Fibroblast of skin of back (primary cell): Measurements from ENCODE around the gene TBX15.

ENCODE experiments used
- DNase-seq: peaks from one replicate; pipeline ENCODE4 v3.0.0-alpha.2; 2013

The TBX15 gene

DNA sequence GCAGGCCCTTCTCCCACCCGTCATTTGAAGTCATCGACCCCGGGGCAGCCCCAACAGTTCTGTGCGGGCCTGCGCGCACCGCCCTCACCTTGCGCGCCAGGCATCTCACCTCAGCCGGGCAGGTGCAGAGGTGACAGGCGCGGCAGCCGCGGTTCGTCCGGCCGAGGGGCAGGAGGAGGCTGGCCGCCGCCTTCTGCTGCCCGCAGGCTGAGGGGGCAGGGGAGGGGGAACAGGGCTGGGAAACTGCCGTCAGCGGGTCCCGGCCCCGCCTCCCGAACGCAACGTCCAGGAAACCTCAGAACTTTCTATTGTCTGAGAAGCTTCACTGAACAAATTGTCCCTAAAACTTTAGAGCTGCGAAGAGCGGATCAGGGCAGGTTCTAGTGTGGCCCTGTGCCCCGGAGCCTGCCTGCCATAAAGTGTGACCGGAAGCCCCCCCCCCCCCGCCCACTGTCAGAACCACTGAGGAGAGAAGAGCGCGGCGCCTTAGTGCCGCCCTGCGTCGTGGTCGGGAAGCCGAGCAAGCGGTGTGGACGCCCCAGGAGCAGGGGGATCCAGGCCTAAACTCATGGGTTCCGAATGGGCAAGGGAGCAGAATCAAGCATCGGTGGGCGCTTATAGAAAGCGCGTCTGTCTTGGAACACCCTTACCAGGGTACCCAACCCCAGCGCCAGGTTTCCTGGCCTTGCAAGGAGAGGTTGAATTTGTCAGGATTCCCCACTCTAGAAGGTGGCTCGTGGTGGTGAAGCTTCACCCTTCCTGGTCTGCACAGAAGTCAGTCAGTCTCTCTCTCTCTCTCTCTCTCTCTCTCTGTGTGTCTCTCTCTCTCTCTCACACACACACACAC lies 13.3 kb upstream of the TBX15 start:
- no peak for DNase-seq

DNA sequence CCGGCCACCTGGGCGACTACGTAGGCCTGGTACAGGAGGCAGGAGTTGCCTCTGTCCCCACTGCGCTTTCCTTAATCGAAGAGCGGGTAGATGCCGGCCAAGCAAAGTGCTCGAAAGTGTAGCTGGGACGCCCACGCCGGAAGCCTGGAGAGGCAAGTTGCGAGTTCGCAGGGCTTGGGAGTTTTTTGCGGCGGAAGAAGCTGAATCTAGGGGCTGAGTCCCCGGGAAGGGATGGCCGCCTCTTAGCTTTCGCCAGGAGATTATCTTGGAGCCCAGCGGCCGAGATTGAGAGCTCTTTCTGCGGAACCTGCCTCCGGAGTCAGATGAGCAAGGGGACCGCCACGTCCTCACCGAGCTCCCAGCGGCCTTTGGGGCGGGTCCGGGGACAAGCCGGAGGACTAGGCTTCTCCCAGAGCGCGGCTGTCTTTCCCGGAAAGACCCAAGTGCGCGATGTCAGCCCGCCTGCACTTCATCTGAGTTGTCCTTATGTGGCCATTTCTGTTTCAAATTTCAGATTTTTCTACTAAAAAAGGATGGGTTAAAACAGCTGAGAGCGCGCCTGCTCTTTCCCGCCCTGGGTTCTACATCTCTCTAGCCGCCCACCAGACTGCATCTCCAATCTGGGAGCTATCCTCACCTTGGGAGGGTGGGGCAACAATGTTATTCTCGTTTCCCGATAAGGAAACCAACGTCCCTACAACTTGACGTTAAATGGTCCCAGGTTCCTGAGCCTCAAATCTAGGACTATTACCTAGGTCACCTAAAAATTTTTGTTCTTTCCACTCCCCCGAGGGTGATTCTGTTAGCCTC lies 12.4 kb upstream of the TBX15 start:
- DNase-seq = peak; percentile 43

DNA sequence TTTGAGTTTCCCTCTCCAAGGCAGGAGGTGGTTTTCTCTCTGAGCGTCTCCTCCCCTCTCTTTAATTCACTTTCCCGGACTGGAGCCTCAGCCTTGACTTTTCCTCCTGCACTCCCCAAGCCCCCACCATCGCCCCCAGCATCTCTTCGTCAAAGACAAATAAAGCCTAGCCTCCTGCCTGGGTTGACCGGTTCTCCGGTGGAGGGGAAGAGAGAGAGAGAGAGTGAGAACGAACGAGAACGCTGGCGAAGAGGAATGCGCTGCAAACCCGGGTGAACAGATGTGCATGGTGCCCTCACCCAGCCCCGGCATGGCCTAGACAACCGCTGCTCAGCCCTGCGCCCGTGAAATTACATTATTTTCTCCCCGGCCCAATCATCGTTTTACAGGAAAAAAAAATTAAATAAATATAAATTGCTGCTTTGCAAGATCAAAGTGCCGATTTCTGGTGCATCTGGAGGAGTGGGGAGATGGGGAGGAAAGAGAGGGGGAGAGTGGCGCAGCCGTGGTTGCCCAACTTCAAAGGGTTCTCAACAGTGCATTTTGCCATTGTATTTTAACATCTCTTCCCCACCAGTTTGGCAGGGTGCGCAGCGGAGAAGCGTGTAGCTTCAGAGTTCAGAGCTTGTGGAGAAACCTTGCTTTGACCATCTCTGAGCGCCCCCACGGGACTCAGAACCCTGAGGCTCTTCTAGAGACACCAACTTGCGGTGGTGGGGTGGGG lies 11.4 kb upstream of the TBX15 start:
- DNase-seq = no peak

DNA sequence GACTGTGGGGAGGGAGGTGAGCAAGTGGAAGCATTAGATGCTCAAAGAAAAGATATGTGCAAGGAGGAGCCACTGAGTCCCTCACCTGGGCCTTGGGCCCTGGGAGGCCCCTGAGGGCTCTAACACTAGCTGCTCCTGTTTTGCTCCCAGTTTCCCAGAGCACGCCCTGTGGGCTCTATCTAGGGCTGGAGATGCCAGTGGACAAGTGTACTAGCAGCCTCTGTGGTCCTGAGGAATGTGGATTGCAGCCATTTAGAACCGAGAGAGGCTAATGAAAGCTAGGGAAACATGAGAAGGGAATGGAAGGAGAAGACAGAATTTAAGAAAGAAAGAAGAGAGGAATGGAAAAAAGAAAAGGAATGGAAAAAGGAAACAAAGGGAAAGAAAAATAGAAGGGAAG lies 10.0 kb upstream of the TBX15 start:
- no peak for DNase-seq

DNA sequence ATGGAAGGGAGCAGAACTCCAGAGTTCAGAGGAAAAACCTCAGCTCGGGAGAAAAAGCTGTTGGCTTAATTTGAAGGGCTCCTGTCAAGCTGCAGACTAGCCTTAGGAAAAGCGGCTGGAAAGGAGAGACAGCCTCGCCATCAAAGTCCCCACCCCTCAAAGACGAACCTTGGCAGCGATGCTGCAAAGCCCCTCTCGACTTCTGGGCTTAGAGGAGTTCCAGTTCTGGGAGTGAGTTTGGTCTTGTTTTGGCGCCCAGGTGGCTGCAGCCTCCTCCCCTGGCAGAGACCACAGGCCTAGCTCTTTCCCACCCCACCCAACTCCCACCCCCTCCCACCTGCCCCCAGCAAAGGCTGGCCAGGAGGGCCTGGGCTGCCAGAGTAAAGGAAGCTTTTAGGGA lies 9.1 kb upstream of the TBX15 start:
- no peak for DNase-seq

DNA sequence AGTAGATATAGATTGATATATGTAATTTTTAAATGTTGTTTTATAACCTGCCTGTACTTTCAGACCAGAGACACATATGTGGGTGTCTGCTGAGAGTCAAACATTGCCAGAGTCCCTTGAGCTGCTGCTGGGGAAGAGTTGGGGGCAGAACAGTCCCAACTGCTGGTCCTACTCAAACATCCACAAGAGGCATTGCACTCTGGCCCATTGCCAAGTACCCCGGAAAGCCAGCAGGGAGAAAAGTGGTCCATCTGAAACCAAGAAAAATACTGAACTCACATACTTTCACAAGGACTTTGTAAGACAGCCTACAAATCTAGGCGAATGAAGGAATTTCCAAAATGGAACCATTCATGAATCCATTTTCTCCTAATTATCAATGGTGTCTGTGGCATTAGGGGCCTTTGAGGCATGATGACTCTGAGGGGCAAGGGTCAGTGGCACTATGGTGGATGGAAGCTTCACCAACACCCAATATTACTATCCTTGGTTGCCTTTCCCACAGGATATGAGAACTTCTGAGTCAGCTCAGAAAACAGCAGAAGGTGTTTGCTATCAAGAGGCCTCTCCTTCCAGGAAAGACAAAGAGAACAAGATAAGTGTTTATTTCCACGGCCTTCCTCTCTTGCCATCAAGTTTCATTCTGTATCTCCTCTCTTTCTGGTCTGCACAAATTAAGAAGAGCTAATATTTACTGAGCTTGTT lies 7.3 kb upstream of the TBX15 start:
- DNase-seq = no peak

DNA sequence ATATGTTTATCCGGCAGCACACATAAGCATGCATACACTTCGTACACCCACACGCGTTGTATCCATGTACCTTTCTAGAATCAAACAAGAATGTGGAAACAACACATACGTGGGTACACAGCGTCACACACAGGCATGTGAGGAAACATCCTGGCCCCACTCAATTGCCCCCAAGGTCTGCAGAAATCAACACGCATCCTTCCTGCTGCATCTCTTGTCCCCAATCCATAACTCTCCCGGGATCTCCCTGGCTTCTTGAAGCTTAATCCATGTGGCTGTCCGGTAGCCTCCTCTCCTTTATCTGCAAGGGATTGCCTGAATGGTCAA lies 5.5 kb upstream of the TBX15 start:
- no peak for DNase-seq

DNA sequence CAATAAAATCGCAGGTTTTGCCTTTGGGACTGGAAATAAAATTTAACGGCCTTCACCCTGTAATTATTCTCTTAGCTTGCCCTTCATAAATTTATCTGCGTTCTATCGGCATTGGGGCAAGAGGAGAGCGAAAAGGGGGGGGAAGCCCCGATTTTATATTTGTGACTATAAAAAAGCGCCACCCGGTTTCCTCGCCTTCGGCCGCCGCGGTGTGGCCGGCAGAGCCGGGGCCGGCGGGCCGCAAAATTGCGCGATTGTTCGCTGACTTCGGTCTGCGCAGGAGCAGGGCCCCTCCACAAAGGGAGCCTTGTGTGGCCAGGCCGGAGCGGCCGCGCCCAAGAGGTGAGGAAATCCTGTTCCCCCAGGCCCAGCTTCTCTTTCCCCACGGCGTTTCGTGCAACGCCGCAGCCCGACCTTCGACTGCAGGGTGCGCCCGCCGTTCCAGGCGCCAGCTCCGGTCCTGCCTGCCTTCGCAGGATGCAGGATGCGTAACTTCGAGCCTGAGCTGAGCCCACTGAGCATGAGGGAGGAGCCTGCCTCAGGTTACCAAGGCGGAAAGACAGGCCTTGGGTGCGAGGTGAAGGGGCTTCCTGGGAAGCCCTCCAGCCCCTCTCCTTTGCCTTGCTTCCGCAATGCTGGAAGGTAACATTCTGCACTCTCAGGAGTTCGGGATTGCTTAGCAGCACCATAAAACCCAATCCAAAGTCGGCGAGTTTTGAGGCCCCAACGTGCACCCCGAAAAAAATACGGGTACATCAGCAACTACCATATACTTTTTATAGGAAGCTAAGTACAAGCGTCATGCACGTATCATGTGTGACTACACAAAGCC lies 4.9 kb upstream of the TBX15 start:
- no peak for DNase-seq

DNA sequence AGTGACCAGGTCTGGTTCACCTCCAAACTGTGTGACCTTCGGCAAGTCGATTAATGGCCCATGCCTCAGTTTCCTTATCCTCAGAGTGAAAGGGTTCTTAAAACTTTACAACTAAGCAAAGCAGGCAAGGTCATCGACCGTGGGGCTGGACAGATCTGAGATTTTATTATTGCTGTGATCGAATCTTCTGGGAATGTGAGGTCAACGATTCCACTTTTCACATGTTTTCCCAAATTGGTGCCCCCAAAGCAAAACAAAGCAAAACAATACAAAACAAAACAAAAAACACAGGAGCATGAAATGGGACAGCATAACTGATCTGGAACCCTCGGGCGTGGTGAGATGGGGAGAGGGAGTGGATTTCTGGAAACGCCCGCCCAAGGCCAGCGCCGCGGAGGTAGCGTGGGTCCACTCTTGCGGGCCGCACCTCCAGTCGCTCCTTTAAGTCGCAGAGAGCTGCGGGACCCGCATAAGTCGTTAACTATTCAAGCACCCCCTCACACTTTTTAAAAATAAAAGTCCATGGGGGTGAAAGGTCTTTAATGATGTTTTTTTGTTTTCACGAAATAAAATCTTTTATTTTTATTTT lies 4.2 kb upstream of the TBX15 start:
- DNase-seq = no peak

DNA sequence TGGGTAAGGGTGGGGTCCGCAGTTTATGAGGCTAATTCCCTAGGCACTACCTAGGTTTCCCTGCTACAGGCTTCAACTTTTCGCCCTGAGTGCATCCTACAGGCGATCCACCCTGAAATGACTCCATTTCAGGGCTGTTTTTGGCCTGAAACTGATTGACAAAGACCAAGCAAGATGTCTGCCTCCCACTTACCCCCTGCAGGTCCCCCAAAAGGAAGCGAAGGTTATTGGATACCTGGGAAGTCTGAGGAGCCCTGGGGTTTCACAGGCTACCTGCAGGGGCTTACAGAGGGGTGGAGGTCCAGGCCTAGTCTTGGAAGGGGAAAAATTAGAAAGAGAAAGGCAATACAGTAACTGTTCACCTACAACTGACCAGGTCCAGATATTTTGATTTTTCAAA lies 3.3 kb upstream of the TBX15 start:
- DNase-seq = no peak

DNA sequence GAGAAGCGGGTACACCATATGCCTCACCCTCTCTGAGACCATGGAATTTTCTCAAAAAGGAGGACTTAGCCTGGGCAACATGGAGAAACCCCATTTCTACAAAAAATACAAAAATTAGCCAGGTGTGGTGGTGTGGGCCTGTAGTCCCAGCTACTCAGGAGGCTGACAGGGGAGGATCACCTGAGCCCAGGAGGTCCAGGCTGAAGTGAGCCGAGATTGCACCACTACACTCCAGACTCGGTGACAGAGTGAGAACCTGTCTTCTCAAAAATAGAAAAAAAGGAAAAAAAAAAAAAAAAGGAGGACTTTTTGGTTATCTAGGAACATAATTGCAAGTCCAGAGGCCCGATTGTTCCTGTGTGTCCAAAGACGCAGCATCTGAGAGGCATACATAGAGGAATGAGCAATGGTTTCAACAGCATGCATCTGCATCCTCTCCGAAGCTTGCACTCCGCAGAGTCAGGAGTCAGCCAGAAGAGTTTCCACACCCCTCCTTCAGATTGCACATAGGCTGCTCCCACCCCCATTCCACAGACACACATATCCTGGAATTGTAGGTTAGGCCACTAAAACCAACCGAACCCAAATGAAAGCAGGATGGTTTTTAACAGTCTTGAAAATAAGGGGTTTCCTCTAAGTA lies 2.5 kb upstream of the TBX15 start:
- peak; percentile 60 for DNase-seq

DNA sequence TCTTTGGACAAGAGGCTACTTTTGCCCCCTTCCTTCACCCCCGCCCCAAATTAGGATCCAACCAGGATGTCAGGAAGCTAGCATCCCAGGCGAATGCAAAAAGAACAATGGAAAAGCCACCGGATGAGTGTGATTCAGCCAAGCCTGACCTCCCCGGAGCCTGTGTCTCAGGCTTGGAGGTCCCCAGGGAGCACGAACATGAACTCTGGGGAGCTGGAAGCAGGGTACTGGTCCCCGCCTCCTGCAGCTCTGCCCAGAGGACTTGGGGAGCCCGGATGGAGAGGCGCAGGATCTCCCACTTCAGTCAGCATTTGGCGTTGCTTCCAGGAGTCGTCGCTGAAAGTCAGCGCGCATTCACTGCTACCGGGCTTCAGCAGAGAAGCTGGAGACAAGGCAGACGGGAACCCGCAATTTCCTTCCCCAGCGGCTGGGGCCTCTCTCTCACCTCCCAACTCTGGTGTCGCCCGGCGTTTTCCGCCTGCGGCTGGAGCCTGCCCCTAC lies 1.8 kb upstream of the TBX15 start:
- peak; percentile 93 for DNase-seq

DNA sequence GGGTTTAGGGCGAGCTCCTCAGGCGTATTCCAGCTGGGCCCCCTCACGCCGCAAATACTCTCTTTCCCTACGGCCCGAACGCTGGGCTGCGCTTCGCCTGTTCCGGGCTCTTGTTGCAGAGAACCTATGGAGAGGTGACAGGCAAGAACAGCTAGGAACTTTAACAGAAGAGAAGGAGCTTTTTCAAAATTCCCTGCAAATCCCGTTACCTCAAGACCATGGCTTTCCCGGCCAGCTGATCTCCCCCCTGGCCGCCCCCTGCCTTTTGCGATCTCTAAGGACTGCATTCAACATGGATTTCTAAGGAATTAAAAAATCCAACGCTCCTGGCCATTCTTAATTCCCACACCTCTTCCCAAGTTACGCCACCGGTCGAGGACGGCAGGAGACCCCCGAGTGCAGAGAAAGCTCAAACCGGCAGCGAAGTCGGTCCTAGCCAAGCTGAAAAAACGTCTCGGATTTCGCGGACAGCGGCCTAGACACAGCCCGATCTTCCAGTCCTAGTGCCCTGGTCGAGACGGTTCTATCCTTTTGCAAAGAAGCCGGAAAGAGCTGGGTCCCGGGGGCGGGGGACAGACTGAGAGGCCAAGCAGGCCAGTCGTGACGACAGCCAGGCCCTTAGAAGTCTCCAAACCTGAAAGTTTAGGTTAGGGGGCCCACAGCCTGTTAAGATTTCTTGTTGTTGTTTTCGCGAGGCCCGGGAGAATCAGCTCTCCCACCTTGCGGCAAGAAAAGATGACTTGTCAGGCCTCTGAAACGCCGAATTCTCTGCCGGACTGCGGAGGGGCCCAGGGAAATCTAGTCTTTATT lies 1.1 kb upstream of the TBX15 start:
- DNase-seq = peak; percentile 81

DNA sequence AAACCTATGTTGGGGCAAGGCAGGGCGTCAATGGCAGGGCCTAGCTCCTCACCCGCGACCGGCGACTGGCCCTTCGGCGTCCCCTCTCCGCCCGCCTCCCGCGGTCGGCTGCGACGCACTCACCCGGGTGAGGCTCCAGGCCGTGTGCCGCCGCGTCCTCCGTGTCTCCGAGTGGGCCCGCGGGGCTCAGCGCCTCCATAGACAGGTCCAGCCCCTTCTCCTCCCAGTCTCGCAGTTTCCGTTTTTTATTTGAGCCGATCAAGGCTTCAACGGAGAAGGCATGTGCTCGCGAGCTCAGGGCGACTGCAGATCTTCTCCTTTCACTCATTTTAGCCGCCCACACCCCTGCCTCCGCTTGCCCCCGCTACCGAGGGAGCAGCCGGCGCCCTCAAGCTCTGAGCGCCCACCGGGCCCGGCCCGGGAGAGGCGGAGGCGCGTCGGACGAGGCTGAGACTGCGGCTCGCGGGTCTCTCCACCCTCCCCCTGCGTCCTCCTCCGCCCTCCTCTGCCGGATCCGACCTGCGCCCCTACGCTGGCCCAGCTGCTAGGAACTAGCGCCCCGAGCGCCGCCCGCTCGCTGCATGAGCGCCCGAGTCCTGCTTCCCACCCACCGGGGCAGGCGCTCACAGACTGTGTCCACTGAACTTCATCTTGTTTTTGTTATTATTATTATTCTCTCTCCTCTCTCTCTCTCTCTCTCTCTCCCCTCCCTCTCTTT lies 516 bp downstream of the TBX15 start:
- peak; percentile 58 for DNase-seq

DNA sequence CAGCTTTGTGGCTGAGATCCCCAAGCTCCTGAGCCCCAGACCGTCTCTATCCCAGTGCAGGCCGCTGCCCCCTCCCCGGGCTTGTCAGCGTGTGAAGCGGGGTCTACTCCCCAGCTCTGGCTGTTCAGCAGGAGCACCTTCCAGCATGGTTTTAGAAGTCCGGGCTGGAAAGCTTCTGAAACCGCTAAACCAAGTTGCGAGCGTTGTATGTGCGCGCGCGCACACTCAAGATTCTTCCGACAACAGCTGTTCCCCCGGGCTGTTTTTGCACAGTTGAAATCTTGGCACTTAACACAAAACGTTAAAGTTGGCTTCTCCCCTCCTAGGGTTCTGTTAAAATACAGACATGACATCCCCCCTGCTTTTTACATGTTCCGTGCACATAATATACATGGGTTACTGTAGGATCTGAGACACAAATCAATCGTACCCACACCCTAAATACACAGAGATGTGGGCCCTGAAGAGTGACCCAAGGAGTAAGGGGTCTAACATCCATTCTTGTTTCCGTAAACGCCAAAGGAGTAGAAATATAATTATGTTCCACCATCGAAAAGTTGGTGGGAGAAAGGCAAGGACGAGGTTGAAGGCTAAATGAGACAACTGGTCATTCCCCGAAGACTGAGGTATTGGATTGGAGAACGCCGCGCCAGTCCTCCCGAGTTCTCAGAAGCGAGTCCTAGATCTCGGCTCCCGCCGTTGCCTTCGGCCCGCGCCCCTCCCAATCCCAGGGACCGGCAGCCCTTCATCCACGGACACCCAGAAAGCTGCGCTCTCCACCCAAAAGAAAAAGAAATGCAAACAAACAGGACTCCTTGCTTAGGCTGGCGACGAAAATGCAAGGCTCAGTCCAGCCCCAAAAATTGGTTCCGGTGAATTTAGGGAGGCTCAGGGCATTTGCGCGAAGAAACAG lies 1.3 kb downstream of the TBX15 start:
- DNase-seq = peak; percentile 66

DNA sequence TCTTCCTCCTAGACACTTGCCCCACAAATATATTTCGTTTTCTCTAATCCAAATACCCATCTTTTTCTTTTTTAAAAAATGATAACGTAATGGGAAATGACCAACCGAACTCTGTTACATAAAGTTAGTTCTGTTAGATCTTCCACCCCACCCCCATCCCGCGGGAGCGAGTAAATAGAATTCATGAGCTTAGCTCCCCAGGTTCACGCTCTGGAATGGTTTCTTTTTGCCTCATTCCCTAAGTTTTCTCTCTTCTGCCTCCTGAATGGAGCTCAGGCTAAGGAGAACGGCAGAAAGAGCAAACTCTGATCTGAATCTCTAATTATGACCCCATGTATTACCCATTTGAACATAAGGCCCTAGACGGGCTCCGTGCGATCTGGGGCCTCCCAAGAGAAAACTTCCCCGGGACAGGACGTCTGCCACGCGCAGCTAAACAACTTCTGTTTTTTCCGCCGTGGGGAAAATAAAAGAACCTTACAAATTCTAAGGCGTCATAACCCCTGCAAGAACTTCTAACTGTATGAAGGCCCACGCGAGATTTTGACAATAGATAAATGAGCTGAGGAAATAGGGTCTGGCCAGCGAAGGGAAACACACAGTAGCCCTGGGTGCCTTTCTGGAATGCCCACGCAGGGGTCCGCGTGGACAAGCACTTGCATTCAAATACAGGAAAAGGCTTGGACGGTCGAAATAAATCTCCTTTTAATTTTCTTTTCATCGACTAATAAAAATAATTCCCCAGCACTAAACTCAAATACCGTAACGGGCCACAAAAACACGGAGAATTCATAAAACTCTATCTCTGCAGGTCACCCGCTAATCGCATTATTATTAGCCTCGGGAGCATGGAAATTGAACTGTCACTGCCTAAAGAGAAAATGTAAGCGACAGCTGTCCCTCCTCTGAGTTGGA lies 2.2 kb downstream of the TBX15 start:
- peak; percentile 66 for DNase-seq
